ENCODE results near the gene COASY.

GRCh38 chr17:42538482-42538881 lies 23.5 kb upstream of the COASY start:
- TF ChIP-seq POLR2AphosphoS5 (IDR thresholded peaks at IDR 0.05; ENCODE audit: low read depth, low read length) (no peak), TAF1 (IDR thresholded peaks at IDR 0.05; ENCODE audit: borderline replicate concordance, low read depth, low read length) (no peak), POLR2A (IDR thresholded peaks at IDR 0.05; ENCODE audit: low read depth, low read length) (no peak)

All from GM12892 (cell line).